Activated CD8-positive, alpha-beta T cell treated with anti-CD3 and anti-CD28 coated beads, Interleukin-2, amount 10 ng/mL, durations not matched to agents 7 days and 5 days (primary cell): ENCODE measurements around the gene SHISA4. TPM values are rescaled to one million over a fixed set of nuclear protein-coding genes. Genes with fewer than 3 reads are reported as not detected.

Source experiments
- ATAC-seq: fragments of 150-1000 bp; cut with Tn5 transposase; one replicate; pipeline ENCODE4 v1.10.0; 2021; ENCODE audit warnings: moderate library complexity
- CTCF ChIA-PET: fragments of 350-600 bp; sonication (Branson Sonifier 250); formaldehyde crosslinking; loops from one replicate; lab custom pipeline; 2021; ENCODE audit warnings: antibody characterized with exemption; lab: Charles Lee
- POLR2A ChIA-PET: fragments of 350-600 bp; sonication (Branson Sonifier 250); formaldehyde crosslinking; loops from one replicate; lab custom pipeline; 2021; ENCODE audit warnings: antibody characterized with exemption; lab: Charles Lee
- DNase-seq: peaks from one replicate; pipeline ENCODE4 v3.0.0-alpha.2; 2020
- H3K27ac Mint-ChIP-seq: one replicate; pipeline ENCODE4 v1.8.0; 2021; ENCODE audit warnings: mild to moderate bottlenecking, mixed read lengths
- H3K27me3 Mint-ChIP-seq: one replicate; pipeline ENCODE4 v1.8.0; 2021; ENCODE audit warnings: low read depth, mixed read lengths
- H3K36me3 Mint-ChIP-seq: one replicate; pipeline ENCODE4 v1.8.0; 2021; ENCODE audit warnings: low read depth, mixed read lengths
- H3K4me1 Mint-ChIP-seq: one replicate; pipeline ENCODE4 v1.8.0; 2021; ENCODE audit warnings: low read depth, mixed read lengths
- H3K4me3 Mint-ChIP-seq: one replicate; pipeline ENCODE4 v1.8.0; 2021; ENCODE audit warnings: mild to moderate bottlenecking, mixed read lengths
- H3K9me3 Mint-ChIP-seq: one replicate; pipeline ENCODE4 v1.8.0; 2022; ENCODE audit warnings: mixed read lengths; ENCODE audit not compliant: insufficient read depth
- total RNA-seq, 2 experiments: library from RNA; stranded (reverse); gene quantifications; one replicate each; pipeline ENCODE4 v1.2.3, GENCODE V29; 2021

SHISA4 gene
- total RNA-seq, 2 experiments from 2014 or later: 0.55 TPM; not detected in 1

GRCh38 chr1:201916649-201917249 lies 28.1 kb downstream of the SHISA4 start:
- ATAC-seq (no peak), DNase-seq (no peak)
- ChIA-PET CTCF (interaction anchor here (3.1 kb wide), 1 partner anchor 21 kb away, joined by 13 read pairs; no protein-coding TSS in a partner anchor), POLR2A (no interaction called here)
- Mint-ChIP-seq H3K36me3 (no peaks in the 10 kb centered on the region), H3K4me3 (no peak overlapping the region), H3K27ac (no peak overlapping the region), H3K9me3 (no peaks in the 10 kb centered on the region), H3K27me3 (peaks cover 20% of the 10 kb centered on the region), H3K4me1 (peaks cover 2% of the 10 kb centered on the region)

DNA sequence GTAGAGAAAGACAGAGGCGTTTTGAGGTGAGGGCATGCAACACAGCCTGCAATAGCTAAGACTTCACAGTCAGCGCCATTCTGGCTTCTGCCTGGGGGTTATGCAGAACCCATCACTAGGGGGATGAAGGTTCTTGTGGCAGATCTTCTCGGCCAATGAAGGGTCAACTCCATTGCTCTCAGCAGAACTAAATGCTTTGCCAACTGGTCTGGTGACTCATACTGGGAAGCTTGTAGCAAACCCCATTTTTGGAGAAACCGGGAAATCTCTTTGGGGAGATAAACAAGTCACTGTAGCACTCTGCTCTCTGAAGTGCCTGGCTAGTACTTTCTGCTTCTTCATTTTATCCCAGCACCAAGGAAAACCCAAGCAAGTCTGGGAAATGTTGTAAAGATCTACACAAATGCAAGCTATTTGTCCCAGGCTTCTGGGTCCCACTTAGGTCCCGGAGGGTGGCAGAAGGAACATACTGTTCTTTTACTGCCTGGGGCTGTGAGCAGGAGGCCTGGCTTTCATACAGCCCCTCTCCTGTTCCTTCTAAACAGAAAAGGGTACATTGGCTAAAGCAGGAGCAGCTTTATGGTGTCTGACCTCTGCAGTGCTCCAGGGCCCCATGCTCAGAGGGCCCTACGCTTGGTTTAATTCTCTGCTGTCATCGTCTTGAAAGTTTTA lies 28.8 kb downstream of the SHISA4 start:
- Mint-ChIP-seq H3K4me1 (peaks cover 2% of the 10 kb centered on the region), H3K36me3 (no peaks in the 10 kb centered on the region), H3K9me3 (no peaks in the 10 kb centered on the region), H3K27me3 (peaks cover 20% of the 10 kb centered on the region), H3K4me3 (no peak overlapping the region), H3K27ac (no peak overlapping the region)
- CTCF ChIA-PET: interaction anchor here (3.1 kb wide), 1 partner anchor 21 kb away, joined by 13 read pairs; no protein-coding TSS in a partner anchor
- DNase-seq: no peak
- no peak for ATAC-seq
- POLR2A ChIA-PET: no interaction called here

GRCh38 chr1:201918343-201918742 lies 29.6 kb downstream of the SHISA4 start:
- no peak overlapping the region for H3K4me3 Mint-ChIP-seq
- ChIA-PET CTCF (interaction anchor here (3.1 kb wide), 1 partner anchor 22 kb away, joined by 13 read pairs; no protein-coding TSS in a partner anchor), POLR2A (no interaction called here)
- H3K27me3 Mint-ChIP-seq: peaks cover 20% of the 10 kb centered on the region
- H3K9me3 Mint-ChIP-seq: no peaks in the 10 kb centered on the region
- peaks cover 2% of the 10 kb centered on the region for H3K4me1 Mint-ChIP-seq
- DNase-seq (no peak), ATAC-seq (no peak)
- no peak overlapping the region for H3K27ac Mint-ChIP-seq
- H3K36me3 Mint-ChIP-seq: no peaks in the 10 kb centered on the region

DNA sequence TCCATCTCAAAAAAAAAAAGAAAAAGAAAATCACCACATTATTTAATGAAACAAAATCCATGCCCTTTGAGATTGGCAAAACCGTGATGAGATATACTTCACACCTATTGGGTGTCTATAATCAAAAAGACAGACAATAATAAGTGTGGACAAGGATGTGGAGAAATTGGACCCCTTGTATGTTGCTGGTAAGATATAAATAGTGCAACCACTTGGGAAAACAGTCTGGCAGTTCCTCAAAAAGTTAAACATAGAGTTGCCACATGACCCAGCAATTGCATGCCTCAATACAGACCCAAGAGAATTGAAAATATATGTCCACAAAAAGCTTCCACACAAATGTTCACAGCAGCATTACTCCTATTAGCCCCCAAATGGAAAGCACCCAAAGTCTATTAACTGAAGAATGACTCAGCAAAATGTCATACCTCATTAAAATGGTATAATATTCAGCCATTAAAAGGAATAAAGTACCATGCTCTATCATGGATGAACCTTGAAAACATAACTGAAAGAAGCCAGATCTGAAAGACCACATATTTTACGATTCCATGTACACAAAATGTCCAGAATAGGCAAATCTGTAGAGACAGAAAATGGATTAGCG lies 33.4 kb downstream of the SHISA4 start:
- Mint-ChIP-seq H3K36me3 (no peaks in the 10 kb centered on the region), H3K27ac (no peak overlapping the region), H3K9me3 (no peaks in the 10 kb centered on the region), H3K4me1 (no peaks in the 10 kb centered on the region), H3K27me3 (peaks cover 16% of the 10 kb centered on the region), H3K4me3 (no peak overlapping the region)
- POLR2A ChIA-PET: no interaction called here
- ATAC-seq: no peak
- DNase-seq: no peak
- CTCF ChIA-PET: no interaction called here

DNA sequence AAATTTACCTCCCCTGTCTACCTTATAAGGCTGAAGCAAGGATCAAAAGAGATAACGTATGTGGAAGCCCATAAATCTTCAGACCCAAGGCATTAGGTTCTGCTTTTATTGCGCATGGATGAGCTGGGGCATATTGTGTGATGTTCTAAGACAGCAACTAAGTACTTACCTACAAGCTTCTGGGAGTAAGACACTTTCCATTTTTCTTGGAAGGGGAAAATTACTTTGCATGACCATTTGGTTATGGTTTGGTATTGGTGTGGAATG lies 36.5 kb downstream of the SHISA4 start:
- Mint-ChIP-seq H3K36me3 (no peaks in the 10 kb centered on the region), H3K27ac (no peak overlapping the region), H3K4me1 (no peaks in the 10 kb centered on the region), H3K27me3 (peaks cover 16% of the 10 kb centered on the region), H3K4me3 (no peak overlapping the region), H3K9me3 (no peaks in the 10 kb centered on the region)
- ATAC-seq: no peak
- ChIA-PET CTCF (interaction anchor here (1.2 to 1.4 kb wide), 2 partner anchors 29 to 48 kb away, joined by 3 to 6 read pairs; no protein-coding TSS in a partner anchor), POLR2A (no interaction called here)
- no peak for DNase-seq

DNA sequence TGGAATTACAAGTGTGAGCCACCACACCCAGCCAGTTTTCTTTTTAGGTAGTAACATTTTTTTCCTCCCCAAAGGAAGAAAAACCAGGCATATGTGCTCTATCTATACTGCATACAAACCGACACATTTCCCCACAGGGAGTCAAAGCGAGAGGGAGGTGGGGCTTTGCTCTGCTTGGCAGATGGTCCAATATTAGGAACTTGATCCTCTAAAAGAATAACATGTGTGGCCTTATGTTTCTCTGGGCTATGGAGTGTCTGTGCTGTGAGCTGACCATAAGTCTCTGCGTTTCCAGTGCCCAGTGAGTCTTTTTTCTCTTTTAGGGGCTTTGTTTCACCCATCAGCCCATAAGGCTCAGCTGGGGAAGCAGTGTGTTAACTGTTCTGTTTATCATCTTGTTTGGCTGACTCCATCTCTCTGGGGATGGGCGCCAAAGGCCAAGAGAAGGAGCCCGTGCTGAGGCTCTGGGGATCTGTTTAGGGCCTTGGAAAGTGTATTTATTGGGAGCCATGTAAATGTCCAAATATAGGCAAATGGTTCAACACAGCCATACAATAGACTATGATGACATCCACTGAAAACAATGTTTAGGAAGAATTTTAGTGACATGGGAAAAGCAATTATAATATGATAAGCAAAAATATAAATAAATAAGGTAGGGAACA lies 37.4 kb downstream of the SHISA4 start:
- Mint-ChIP-seq H3K9me3 (no peaks in the 10 kb centered on the region), H3K27ac (no peak overlapping the region), H3K27me3 (peaks cover 16% of the 10 kb centered on the region), H3K4me1 (no peaks in the 10 kb centered on the region), H3K36me3 (no peaks in the 10 kb centered on the region), H3K4me3 (no peak overlapping the region)
- ChIA-PET CTCF (no interaction called here), POLR2A (interaction anchor here (0.6 kb wide), 1 partner anchor 1256 kb away, joined by 3 read pairs; no protein-coding TSS in a partner anchor)
- ATAC-seq (no peak), DNase-seq (no peak)

DNA sequence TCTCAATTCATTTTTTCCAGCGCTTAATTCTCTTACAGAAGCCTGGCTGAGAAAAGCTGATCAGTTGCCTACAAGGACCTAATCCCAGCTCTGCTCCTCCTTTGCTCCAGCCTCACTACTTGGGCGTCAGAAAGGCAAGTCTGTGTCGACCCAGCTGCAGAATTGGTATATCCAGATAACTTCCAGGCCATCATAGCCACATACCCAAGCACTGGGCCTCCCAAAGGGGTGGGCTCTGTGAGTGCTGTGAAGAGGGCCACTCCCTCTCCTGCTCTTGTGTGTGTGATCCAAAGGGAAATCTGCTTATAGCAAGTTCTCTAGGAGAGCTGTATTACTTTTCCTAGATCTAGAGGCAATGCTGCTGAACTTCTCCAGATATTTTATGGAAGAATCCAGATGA lies 39.6 kb downstream of the SHISA4 start:
- POLR2A ChIA-PET: no interaction called here
- H3K4me3 Mint-ChIP-seq: no peak overlapping the region
- CTCF ChIA-PET: interaction anchor here (0.9 to 1.6 kb wide), 3 partner anchors 32 to 71 kb away, joined by 3 to 5 read pairs (median 3); no protein-coding TSS in a partner anchor
- no peaks in the 10 kb centered on the region for H3K9me3 Mint-ChIP-seq
- ATAC-seq (no peak), DNase-seq (no peak)
- H3K27ac Mint-ChIP-seq: no peak overlapping the region
- no peaks in the 10 kb centered on the region for H3K4me1 Mint-ChIP-seq
- peaks cover 19% of the 10 kb centered on the region for H3K27me3 Mint-ChIP-seq
- H3K36me3 Mint-ChIP-seq: no peaks in the 10 kb centered on the region

- DNase-seq (no peak), ATAC-seq (no peak)
- Mint-ChIP-seq H3K27me3 (peaks cover 29% of the 10 kb centered on the region), H3K36me3 (no peaks in the 10 kb centered on the region), H3K9me3 (no peaks in the 10 kb centered on the region), H3K4me3 (no peak overlapping the region), H3K4me1 (no peaks in the 10 kb centered on the region), H3K27ac (no peak overlapping the region)
- POLR2A ChIA-PET: no interaction called here
- CTCF ChIA-PET: no interaction called here
Measured at GRCh38 chr1:201930137-201930536, 41.4 kb downstream of the SHISA4 start.

GRCh38 chr1:201930803-201931202 lies 42.1 kb downstream of the SHISA4 start:
- DNase-seq (no peak), ATAC-seq (no peak)
- Mint-ChIP-seq H3K27me3 (peaks cover 25% of the 10 kb centered on the region), H3K4me3 (no peak overlapping the region), H3K27ac (no peak overlapping the region), H3K36me3 (no peaks in the 10 kb centered on the region), H3K9me3 (no peaks in the 10 kb centered on the region), H3K4me1 (no peaks in the 10 kb centered on the region)
- ChIA-PET POLR2A (no interaction called here), CTCF (no interaction called here)

- POLR2A ChIA-PET: no interaction called here
- H3K4me1 Mint-ChIP-seq: no peaks in the 10 kb centered on the region
- ATAC-seq (no peak), DNase-seq (no peak)
- H3K4me3 Mint-ChIP-seq: no peak overlapping the region
- H3K9me3 Mint-ChIP-seq: no peaks in the 10 kb centered on the region
- H3K27me3 Mint-ChIP-seq: peaks cover 28% of the 10 kb centered on the region
- no peaks in the 10 kb centered on the region for H3K36me3 Mint-ChIP-seq
- no peak overlapping the region for H3K27ac Mint-ChIP-seq
- CTCF ChIA-PET: no interaction called here
Measured at GRCh38 chr1:201933840-201934430, 45.2 kb downstream of the SHISA4 start.

DNA sequence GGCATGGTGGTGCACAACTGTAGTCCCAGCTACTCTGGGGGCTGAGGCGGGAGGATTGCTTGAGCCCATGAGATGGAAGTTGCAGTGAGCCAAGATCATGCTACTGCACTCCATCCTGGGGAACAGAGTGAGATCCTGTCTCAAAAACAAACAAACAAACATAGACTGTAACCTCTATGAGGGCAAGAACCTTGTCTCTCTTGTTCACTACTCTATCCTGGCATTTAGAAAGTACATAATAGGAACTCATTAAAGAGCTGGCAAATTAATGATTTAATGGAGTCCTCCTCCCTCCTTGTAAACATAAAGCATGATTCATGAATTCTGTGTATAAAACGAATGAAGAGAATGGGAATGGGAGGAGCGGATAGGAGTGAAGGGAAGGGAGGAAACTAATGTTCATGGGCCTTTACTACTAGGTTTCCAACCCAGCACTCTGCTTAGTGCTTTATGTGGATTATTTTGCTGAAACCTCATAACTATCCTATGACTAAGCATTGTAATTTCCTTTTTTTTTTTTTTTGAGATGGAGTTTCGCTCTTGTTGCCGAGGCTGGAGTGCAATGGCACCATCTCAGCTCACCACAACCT lies 49.0 kb downstream of the SHISA4 start:
- peaks cover 28% of the 10 kb centered on the region for H3K27me3 Mint-ChIP-seq
- no peaks in the 10 kb centered on the region for H3K36me3 Mint-ChIP-seq
- ATAC-seq: no peak
- no peak overlapping the region for H3K27ac Mint-ChIP-seq
- no peaks in the 10 kb centered on the region for H3K9me3 Mint-ChIP-seq
- no peak overlapping the region for H3K4me3 Mint-ChIP-seq
- no peak for DNase-seq
- no peaks in the 10 kb centered on the region for H3K4me1 Mint-ChIP-seq
- CTCF ChIA-PET: no interaction called here
- POLR2A ChIA-PET: no interaction called here
